DND-41 (cell line): Measurements from ENCODE around the gene WDR59.
A peak's percentile ranks its signal among the peaks of the same experiment; 100 is the strongest.
"Not testable (repeated sequence)": the region's sequence is repeated elsewhere in the genome, so short reads cannot be mapped to it uniquely, and the experiment has no call there.

ENCODE experiments used
- ATAC-seq: fragments of 200-7000 bp; cut with Tn5 transposase; 3 replicates; pipeline ENCODE4 v1.9.1; 2021; ENCODE audit warnings: low read depth; ENCODE audit not compliant: insufficient read depth
- DNase-seq: peaks from one replicate; pipeline ENCODE4 v3.0.0-alpha.2; 2020
- H2AFZ ChIP-seq: 2 replicates; pipeline ENCODE4 v1.6.0; 2012; ENCODE audit warnings: low read depth, low read length
- H3K27ac ChIP-seq: 2 replicates; pipeline ENCODE4 v1.5.1; 2012; ENCODE audit warnings: low read length, inconsistent platforms
- H3K27me3 ChIP-seq: fragments of 200-600 bp; sonication (generic); 2 replicates; pipeline ENCODE4 v1.6.0; 2012; ENCODE audit warnings: low read length, mild to moderate bottlenecking, inconsistent platforms; ENCODE audit not compliant: insufficient read depth, poor library complexity
- H3K36me3 ChIP-seq: 2 replicates; pipeline ENCODE4 v1.5.1; 2012; ENCODE audit warnings: low read length, inconsistent platforms; ENCODE audit not compliant: insufficient read depth
- H3K4me1 ChIP-seq: 2 replicates; pipeline ENCODE4 v1.5.1; 2012; ENCODE audit warnings: mild to moderate bottlenecking, low read length; ENCODE audit not compliant: insufficient read depth
- H3K4me2 ChIP-seq: 2 replicates; pipeline ENCODE4 v1.6.0; 2012; ENCODE audit warnings: mild to moderate bottlenecking, moderate library complexity, low read length, inconsistent platforms; ENCODE audit not compliant: insufficient read depth
- H3K4me3 ChIP-seq, 2 experiments: fragments of 200-600 bp in 1 of 2; shearing (Covaris generic) in 1 of 2; 2 replicates each; pipeline ENCODE4 v1.5.1; 2012 to 2016; ENCODE audit warnings: inconsistent platforms in 2 of 2, low read length in 2 of 2, mild to moderate bottlenecking in 2 of 2, low read depth in 1 of 2, moderate library complexity in 1 of 2
- H3K79me2 ChIP-seq: 2 replicates; pipeline ENCODE4 v1.6.0; 2012; ENCODE audit warnings: low read length, inconsistent platforms; ENCODE audit not compliant: insufficient read depth
- H3K9ac ChIP-seq: 2 replicates; pipeline ENCODE4 v1.6.0; 2012; ENCODE audit warnings: low read depth, mild to moderate bottlenecking, inconsistent platforms, low read length, moderate library complexity
- H3K9me3 ChIP-seq: 2 replicates; pipeline ENCODE4 v1.5.1; 2012; ENCODE audit warnings: low read length, moderate library complexity, mild to moderate bottlenecking, inconsistent platforms; ENCODE audit not compliant: insufficient read depth, severe bottlenecking
- H4K20me1 ChIP-seq: 2 replicates; pipeline ENCODE4 v1.6.0; 2012; ENCODE audit warnings: low read length; ENCODE audit not compliant: insufficient read depth
- CTCF ChIP-seq: IDR thresholded peaks from 2 replicates; pipeline ENCODE4 v1.5.1; 2012; ENCODE audit warnings: borderline replicate concordance, low read length, moderate library complexity, mild to moderate bottlenecking; ENCODE audit not compliant: poor library complexity, severe bottlenecking; ENCODE audit errors: extremely low read depth
- EZH2 ChIP-seq: IDR thresholded peaks from 3 replicates; pipeline ENCODE4 v1.6.1; 2012; ENCODE audit warnings: borderline replicate concordance, low read depth, mild to moderate bottlenecking, moderate library complexity, low read length, inconsistent platforms; ENCODE audit not compliant: severe bottlenecking

Gene WDR59

DNA sequence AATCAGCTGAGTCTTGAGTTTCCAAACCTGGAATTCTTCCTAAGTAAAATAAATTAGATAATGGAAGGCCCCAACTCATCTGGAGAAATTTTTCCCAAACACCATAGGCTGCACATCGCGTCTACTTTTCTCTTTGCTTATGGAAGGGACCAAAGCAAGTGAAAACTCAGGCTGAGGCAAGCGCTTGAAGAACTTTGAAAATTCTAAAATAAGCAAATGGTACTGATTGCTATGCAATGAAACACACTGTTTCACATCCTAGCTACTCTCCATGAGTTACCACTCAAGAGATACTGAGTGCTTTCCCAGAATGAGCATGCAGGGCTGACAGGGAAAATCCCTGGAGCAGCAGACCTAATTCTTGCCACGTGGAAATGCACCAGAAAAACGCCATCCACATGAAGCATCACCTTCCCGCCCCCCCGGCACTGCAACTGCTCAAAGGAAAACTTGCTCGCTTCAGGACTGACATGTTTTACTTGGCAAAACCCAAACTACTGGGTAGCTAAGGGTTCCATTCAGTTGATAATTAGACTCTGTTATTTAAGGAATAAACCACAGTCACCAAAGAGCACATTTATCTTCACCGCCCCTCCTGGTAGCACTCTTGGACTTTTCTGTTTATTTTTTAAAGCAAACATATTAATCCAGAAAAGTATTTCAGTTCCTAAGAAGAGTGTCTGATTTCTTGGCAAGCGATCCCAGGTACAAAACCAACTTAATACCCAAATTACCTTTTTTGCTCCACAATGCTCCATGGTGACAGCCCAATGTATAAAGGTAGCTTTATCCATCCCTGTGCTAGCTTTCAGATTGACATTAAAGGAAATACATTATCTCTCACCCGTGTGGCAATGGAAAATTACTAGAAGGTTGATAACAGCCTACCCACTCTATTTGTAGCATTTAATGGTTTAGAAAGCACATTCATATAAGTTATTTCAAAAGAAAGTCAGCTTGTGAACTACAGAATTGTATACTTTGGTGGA is 62.5 kb downstream of the WDR59 start:
- Histone ChIP-seq H3K4me3 (no peak overlapping the region), H2AFZ (no peak overlapping the region), H3K9ac (no peak overlapping the region), H3K4me2 (no peak overlapping the region), H3K9me3 (no peaks in the 10 kb centered on the region), H3K27ac (no peak overlapping the region), H3K4me1 (no peaks in the 10 kb centered on the region), H3K79me2 (no peaks in the 10 kb centered on the region), H3K27me3 (no peaks in the 10 kb centered on the region), H3K36me3 (peaks cover 51% of the 10 kb centered on the region), H4K20me1 (no peaks in the 10 kb centered on the region)
- DNase-seq: no peak
- ATAC-seq: no peak
- TF ChIP-seq EZH2: no peak
- TF ChIP-seq CTCF: no peak

- Histone ChIP-seq H3K36me3 (peaks cover 64% of the 10 kb centered on the region), H3K27me3 (no peaks in the 10 kb centered on the region), H3K27ac (no peak overlapping the region), H3K4me2 (no peak overlapping the region), H3K9ac (no peak overlapping the region), H4K20me1 (no peaks in the 10 kb centered on the region), H3K4me1 (no peaks in the 10 kb centered on the region), H3K9me3 (no peaks in the 10 kb centered on the region), H3K4me3 (no peak overlapping the region), H3K79me2 (no peaks in the 10 kb centered on the region), H2AFZ (no peak overlapping the region)
- TF ChIP-seq CTCF (no peak), EZH2 (no peak)
- ATAC-seq: no peak
- no peak for DNase-seq
Measured at GRCh38 chr16:74921051-74921450, 63.9 kb downstream of the WDR59 start.

DNA sequence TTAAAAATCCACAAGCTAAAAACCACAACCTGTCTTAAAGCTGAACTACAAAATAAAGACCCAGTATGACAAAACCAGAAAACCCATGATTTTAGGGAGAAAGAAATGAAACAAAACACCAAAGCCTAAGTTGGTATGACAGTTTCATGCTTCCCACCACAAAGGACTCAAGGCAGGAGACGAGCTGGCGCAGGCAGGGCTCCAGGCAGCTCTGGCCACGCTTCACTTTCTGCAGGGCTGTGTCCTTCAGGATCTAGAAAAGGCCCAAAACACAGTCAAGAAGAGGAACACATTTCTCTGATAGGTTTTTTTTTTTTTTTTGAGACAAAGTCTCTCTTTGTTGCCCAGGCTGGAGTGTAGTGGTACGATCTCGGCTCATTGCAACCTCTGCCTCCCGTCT is 75.3 kb downstream of the WDR59 start:
- Histone ChIP-seq H3K27ac (no peak overlapping the region), H3K9me3 (peaks cover 26% of the 10 kb centered on the region), H3K9ac (no peak overlapping the region), H3K79me2 (no peaks in the 10 kb centered on the region), H4K20me1 (no peaks in the 10 kb centered on the region), H3K4me1 (no peaks in the 10 kb centered on the region), H2AFZ (no peak overlapping the region), H3K36me3 (peaks cover 79% of the 10 kb centered on the region), H3K4me3 (no peak overlapping the region), H3K4me2 (no peak overlapping the region), H3K27me3 (no peaks in the 10 kb centered on the region)
- ATAC-seq (peak; percentile 76), DNase-seq (peak; percentile 29)
- TF ChIP-seq CTCF (no peak), EZH2 (no peak)

DNA sequence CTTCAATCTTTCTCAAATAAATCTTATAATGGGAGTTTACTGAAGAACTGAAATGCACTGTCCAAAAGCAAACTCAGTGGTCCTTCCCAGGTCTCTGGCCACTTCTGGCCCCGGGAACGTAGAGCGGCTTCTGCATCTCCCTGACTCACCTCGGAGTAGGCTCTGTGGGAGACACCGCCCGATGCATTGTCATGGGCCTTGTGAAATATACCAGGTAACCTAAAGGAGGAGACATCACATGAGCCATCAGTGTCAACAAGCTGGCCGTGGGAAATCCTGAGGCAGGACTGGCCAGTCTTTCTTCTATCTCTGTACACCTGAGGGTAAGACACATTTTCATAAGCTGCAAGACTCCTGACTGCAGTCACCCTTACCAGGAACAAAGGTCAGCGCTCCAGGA is 76.2 kb downstream of the WDR59 start:
- Histone ChIP-seq H3K36me3 (peaks cover 73% of the 10 kb centered on the region), H3K9me3 (peaks cover 21% of the 10 kb centered on the region)
- H3K4me2 ChIP-seq, H4K20me1 ChIP-seq, H3K9ac ChIP-seq, H3K4me1 ChIP-seq, H3K79me2 ChIP-seq, H3K27ac ChIP-seq, H2AFZ ChIP-seq, ATAC-seq, H3K4me3 ChIP-seq, H3K27me3 ChIP-seq, DNase-seq: not testable (repeated sequence)
